Naive thymus-derived CD4-positive, alpha-beta T cell (primary cell): ENCODE measurements around the gene TTC7B. TPM values are rescaled to one million over a fixed set of nuclear protein-coding genes. Genes with fewer than 3 reads are reported as not detected.

Experiments
- ATAC-seq: fragments of 150-1000 bp; cut with Tn5 transposase; 2 replicates; pipeline ENCODE4 v1.10.0; 2021; ENCODE audit warnings: mild to moderate bottlenecking, moderate library complexity
- CTCF ChIA-PET: fragments of 350-600 bp; sonication (Branson Sonifier 250); formaldehyde crosslinking; loops from one replicate; lab custom pipeline; 2021; ENCODE audit warnings: antibody characterized with exemption; lab: Charles Lee
- POLR2A ChIA-PET: fragments of 350-600 bp; sonication (Branson Sonifier 250); formaldehyde crosslinking; loops from one replicate; lab custom pipeline; 2021; ENCODE audit warnings: antibody characterized with exemption, inconsistent platforms; lab: Charles Lee
- DNase-seq, 9 donors: peaks; one replicate each; pipeline versions ENCODE4 v3.0.0 to v3.0.0-alpha.2; 2020 to 2022; ENCODE audit warnings: mixed read lengths in 1 of 9
- H3K27ac ChIP-seq: one replicate; pipeline ENCODE4 v1.7.0; 2013; ENCODE audit warnings: mild to moderate bottlenecking, low read depth, low read length, moderate library complexity
- H3K27me3 ChIP-seq, 2 donors: one replicate each; pipeline ENCODE4 v1.7.0; 2013; ENCODE audit warnings: low read length in 2 of 2, mild to moderate bottlenecking in 2 of 2, moderate library complexity in 2 of 2; ENCODE audit not compliant: control insufficient read depth in 2 of 2, insufficient read depth in 2 of 2
- H3K36me3 ChIP-seq, 3 experiments: 1 replicate in 2 of 3; 2 replicates in 1 of 3; pipeline ENCODE4 v1.7.0; 2013; ENCODE audit warnings: low read length in 3 of 3, mild to moderate bottlenecking in 3 of 3, moderate library complexity in 1 of 3; ENCODE audit not compliant: insufficient read depth in 3 of 3, control insufficient read depth in 2 of 3
- H3K4me1 ChIP-seq, 2 donors: one replicate each; pipeline ENCODE4 v1.7.0; 2013; ENCODE audit warnings: low read length in 2 of 2, mild to moderate bottlenecking in 2 of 2, moderate library complexity in 1 of 2; ENCODE audit not compliant: control insufficient read depth in 2 of 2, insufficient read depth in 2 of 2
- H3K4me3 ChIP-seq: 2 replicates; pipeline ENCODE4 v1.7.0; 2013; ENCODE audit warnings: mild to moderate bottlenecking, low read length
- H3K9me3 ChIP-seq, 3 experiments: 1 replicate in 2 of 3; 2 replicates in 1 of 3; pipeline ENCODE4 v1.7.0; 2013; ENCODE audit warnings: low read length in 3 of 3; ENCODE audit not compliant: control insufficient read depth in 2 of 3
- H3K27ac Mint-ChIP-seq, 9 donors: one replicate each; pipeline ENCODE4 v1.8.0; 2020 to 2022; ENCODE audit warnings: mixed read lengths in 9 of 9, mild to moderate bottlenecking in 8 of 9, moderate library complexity in 5 of 9, inconsistent platforms in 2 of 9
- H3K27me3 Mint-ChIP-seq, 5 donors: one replicate each; pipeline ENCODE4 v1.8.0; 2021 to 2022; ENCODE audit warnings: mixed read lengths in 5 of 5, mild to moderate bottlenecking in 1 of 5
- H3K36me3 Mint-ChIP-seq, 5 donors: one replicate each; pipeline ENCODE4 v1.8.0; 2020 to 2022; ENCODE audit warnings: mixed read lengths in 5 of 5, mild to moderate bottlenecking in 3 of 5, inconsistent platforms in 1 of 5
- H3K4me1 Mint-ChIP-seq, 7 donors: one replicate each; pipeline ENCODE4 v1.8.0; 2020 to 2022; ENCODE audit warnings: mixed read lengths in 7 of 7, mild to moderate bottlenecking in 3 of 7, inconsistent platforms in 1 of 7
- H3K4me3 Mint-ChIP-seq, 10 donors: one replicate each; pipeline ENCODE4 v1.8.0; 2020 to 2022; ENCODE audit warnings: mild to moderate bottlenecking in 10 of 10, mixed read lengths in 10 of 10, moderate library complexity in 6 of 10, inconsistent platforms in 2 of 10
- H3K9me3 Mint-ChIP-seq, 11 donors: one replicate each; pipeline ENCODE4 v1.8.0; 2020 to 2022; ENCODE audit warnings: mixed read lengths in 11 of 11, mild to moderate bottlenecking in 4 of 11, inconsistent platforms in 1 of 11, moderate library complexity in 1 of 11
- intact Hi-C, 2 donors: fragments of 100-400 bp; cut with micrococcal nuclease; formaldehyde crosslinking; loops; one replicate each; pipeline ENCODE4 v1.15.1; 2023
- polyA plus RNA-seq, 2 donors: library from polyadenylated mRNA; unstranded; fragments of 300-500 nt; fragmentation: Illumina TruSeq; gene quantifications; one replicate each; pipeline ENCODE4 v1.2.3, GENCODE V29; 2021
- total RNA-seq, 6 experiments: library from RNA in 5 of 6; stranded (reverse) in 5 of 6; gene quantifications; 1 replicate in 5 of 6; 2 replicates in 1 of 6; pipeline ENCODE4 v1.2.3 and lab custom pipeline; 2021 to 2026

Gene TTC7B
- total and polyA plus RNA-seq, 7 experiments from 2014 or later, result 0.08 to 9.5 (median 3.4) TPM; not detected in 2

DNA sequence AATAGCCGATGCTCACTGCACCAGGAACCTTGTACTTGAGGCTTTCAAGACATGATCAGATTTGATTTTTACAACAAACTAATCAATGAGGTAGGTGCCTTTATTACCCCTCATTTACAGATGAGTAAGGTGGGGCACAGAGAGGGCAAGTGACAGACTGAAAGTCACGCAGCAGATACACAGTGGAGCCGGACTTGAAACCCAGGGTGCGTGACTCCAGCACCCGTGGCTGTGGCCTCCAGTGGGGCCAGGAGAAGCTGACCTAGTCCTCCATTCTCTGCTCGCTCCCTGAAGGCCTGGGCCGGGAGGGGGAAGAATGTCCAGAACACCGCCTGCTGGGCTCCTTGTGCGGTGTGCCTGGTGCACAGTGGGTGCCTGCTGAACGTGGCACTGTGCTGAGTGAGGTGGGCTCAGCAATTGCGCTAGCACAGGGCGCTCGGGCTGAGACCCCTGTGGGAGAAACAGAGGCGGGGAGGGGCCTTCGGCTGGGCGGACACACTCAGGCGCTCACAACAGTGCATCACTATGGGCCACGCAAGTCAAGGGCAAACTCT lies 294.2 kb downstream of the TTC7B start:
- Histone ChIP-seq H3K4me1 (no peaks in the 10 kb centered on the region), H3K4me3 (no peak overlapping the region), H3K9me3 (no peaks in the 10 kb centered on the region), H3K27me3 (no peaks in the 10 kb centered on the region), H3K36me3 (no peaks in the 10 kb centered on the region), H3K27ac (no peak overlapping the region)
- H3K27ac Mint-ChIP-seq, result no peak overlapping the region
- H3K4me3 Mint-ChIP-seq, result no peak overlapping the region
- intact Hi-C loops, result no loop called here
- DNase-seq (no peak), ATAC-seq (no peak)
- H3K36me3 Mint-ChIP-seq, result peaks cover 0 to 4% (median 0%) of the 10 kb centered on the region in 5 donors
- peaks cover 0 to 7% (median 0%) of the 10 kb centered on the region in 5 donors for H3K27me3 Mint-ChIP-seq
- no peaks in the 10 kb centered on the region for H3K4me1 Mint-ChIP-seq
- peaks cover 1 to 16% (median 6%) of the 10 kb centered on the region in 11 donors for H3K9me3 Mint-ChIP-seq
- CTCF ChIA-PET, result no interaction called here
- POLR2A ChIA-PET, result interaction anchor here (0.6 kb wide), 1 partner anchor 211 kb away, joined by 4 read pairs; no protein-coding TSS in a partner anchor

GRCh38 chr14:90521084-90521929 lies 294.9 kb downstream of the TTC7B start:
- Mint-ChIP-seq H3K9me3 (peaks cover 0 to 9% (median 0%) of the 10 kb centered on the region in 11 donors), H3K4me1 (no peaks in the 10 kb centered on the region), H3K27me3 (peaks cover 0 to 7% (median 0%) of the 10 kb centered on the region in 5 donors), H3K27ac (no peak overlapping the region), H3K4me3 (no peak overlapping the region), H3K36me3 (no peaks in the 10 kb centered on the region)
- H3K4me1 ChIP-seq, result no peaks in the 10 kb centered on the region
- H3K36me3 ChIP-seq, result no peaks in the 10 kb centered on the region
- no peaks in the 10 kb centered on the region for H3K9me3 ChIP-seq
- H3K27ac ChIP-seq, result no peak overlapping the region
- ATAC-seq, result no peak
- intact Hi-C loops, result no loop called here
- ChIA-PET CTCF (no interaction called here), POLR2A (interaction anchor here (0.6 kb wide), 1 partner anchor 211 kb away, joined by 4 read pairs; no protein-coding TSS in a partner anchor)
- no peak overlapping the region for H3K4me3 ChIP-seq
- DNase-seq, result no peak
- no peaks in the 10 kb centered on the region for H3K27me3 ChIP-seq

DNA sequence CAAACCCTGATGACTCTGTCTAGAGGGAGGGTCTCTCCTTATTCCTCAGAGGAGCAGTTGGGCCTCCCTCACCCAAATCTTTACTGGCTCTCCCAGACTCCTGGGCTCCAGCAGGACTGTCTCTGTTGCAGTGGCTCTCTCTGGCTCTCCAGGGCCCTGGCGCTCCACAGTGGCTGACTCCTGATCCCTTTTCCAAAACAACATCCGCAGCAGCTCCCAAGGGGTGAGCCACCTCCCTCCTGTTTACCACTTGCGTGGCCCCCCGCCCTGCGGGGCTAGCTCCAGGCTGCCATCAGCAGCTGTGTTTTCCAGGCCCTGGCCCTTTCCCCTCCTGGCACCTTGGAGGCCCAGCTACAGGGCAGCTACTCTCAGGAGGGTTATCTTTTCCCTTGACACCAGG lies 295.9 kb downstream of the TTC7B start:
- Histone ChIP-seq H3K4me1 (no peaks in the 10 kb centered on the region), H3K27me3 (no peaks in the 10 kb centered on the region), H3K27ac (no peak overlapping the region), H3K36me3 (no peaks in the 10 kb centered on the region), H3K4me3 (no peak overlapping the region), H3K9me3 (no peaks in the 10 kb centered on the region)
- Mint-ChIP-seq H3K27me3 (peaks cover 0 to 7% (median 0%) of the 10 kb centered on the region in 5 donors), H3K36me3 (no peaks in the 10 kb centered on the region), H3K4me1 (no peaks in the 10 kb centered on the region), H3K27ac (no peak overlapping the region), H3K4me3 (no peak overlapping the region), H3K9me3 (peaks cover 0 to 4% (median 0%) of the 10 kb centered on the region in 11 donors)
- intact Hi-C loops, result no loop called here
- POLR2A ChIA-PET, result no interaction called here
- CTCF ChIA-PET, result no interaction called here
- DNase-seq (no peak), ATAC-seq (no peak)

DNA sequence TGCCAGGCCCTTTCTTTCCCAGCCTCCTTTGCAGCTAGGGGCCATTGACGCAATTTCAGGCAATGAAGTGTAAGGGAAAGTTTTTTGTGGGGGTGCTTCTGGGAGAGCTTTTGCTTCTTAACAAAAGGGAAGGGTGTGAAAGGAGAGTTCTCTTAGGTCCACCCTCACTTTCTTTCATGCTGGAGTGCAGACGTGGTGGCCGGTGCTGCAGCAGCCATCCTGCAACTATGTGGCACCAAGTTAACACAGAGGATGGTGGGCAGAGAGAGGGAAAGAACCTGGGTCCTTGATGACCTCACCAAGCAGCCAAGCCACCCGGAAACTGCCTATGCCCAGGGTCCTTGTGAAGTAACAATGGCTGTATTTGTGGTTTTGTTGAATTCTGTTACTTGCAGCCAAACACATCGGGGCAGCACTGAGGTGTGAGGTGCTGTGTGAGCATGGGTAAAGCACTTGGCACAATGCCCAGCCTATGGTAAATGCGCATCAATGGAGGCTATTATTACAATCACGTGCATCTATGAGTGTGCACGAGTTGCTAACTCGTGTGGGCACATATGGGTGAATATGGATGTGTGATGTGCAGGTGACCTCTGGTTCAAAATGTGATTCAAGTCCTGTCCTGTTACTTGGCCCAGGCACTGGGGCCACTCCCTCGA lies 296.8 kb downstream of the TTC7B start:
- Mint-ChIP-seq H3K4me3 (no peak overlapping the region), H3K27ac (peak overlapping the region in 1 of 9 donors; percentile 36), H3K4me1 (no peaks in the 10 kb centered on the region), H3K27me3 (peaks cover 0 to 7% (median 0%) of the 10 kb centered on the region in 5 donors), H3K9me3 (no peaks in the 10 kb centered on the region), H3K36me3 (no peaks in the 10 kb centered on the region)
- no peak overlapping the region for H3K27ac ChIP-seq
- ChIA-PET POLR2A (no interaction called here), CTCF (interaction anchor here (0.6 kb wide), 1 partner anchor 42 kb away, joined by 3 read pairs; no protein-coding TSS in a partner anchor)
- no peak overlapping the region for H3K4me3 ChIP-seq
- H3K9me3 ChIP-seq, result no peaks in the 10 kb centered on the region
- H3K27me3 ChIP-seq, result no peaks in the 10 kb centered on the region
- intact Hi-C loops, result loop anchor here (1.0 to 5.0 kb wide), 6 partner anchors 120 to 219 kb away; no protein-coding TSS in a partner anchor
- ATAC-seq (no peak), DNase-seq (no peak)
- no peaks in the 10 kb centered on the region for H3K4me1 ChIP-seq
- no peaks in the 10 kb centered on the region for H3K36me3 ChIP-seq

GRCh38 chr14:90518941-90519256 lies 297.3 kb downstream of the TTC7B start:
- DNase-seq (peak in 8 of 9 donors; percentile 21 to 59 (median 50)), ATAC-seq (peak; percentile 65)
- H3K36me3 ChIP-seq, result no peaks in the 10 kb centered on the region
- no peak overlapping the region for H3K27ac ChIP-seq
- no peaks in the 10 kb centered on the region for H3K4me1 Mint-ChIP-seq
- ChIA-PET POLR2A (no interaction called here), CTCF (interaction anchor here (0.6 kb wide), 1 partner anchor 43 kb away, joined by 3 read pairs; no protein-coding TSS in a partner anchor)
- H3K4me1 ChIP-seq, result no peaks in the 10 kb centered on the region
- H3K9me3 ChIP-seq, result no peaks in the 10 kb centered on the region
- no peaks in the 10 kb centered on the region for H3K9me3 Mint-ChIP-seq
- H3K4me3 Mint-ChIP-seq, result no peak overlapping the region
- peaks cover 0 to 7% (median 0%) of the 10 kb centered on the region in 5 donors for H3K27me3 Mint-ChIP-seq
- H3K27ac Mint-ChIP-seq, result no peak overlapping the region
- intact Hi-C loops, result loop anchor here (1.0 to 5.0 kb wide), 6 partner anchors 120 to 218 kb away; no protein-coding TSS in a partner anchor
- H3K36me3 Mint-ChIP-seq, result no peaks in the 10 kb centered on the region
- no peak overlapping the region for H3K4me3 ChIP-seq
- H3K27me3 ChIP-seq, result no peaks in the 10 kb centered on the region

GRCh38 chr14:90518069-90518940 lies 297.9 kb downstream of the TTC7B start:
- no peak for DNase-seq
- no peaks in the 10 kb centered on the region for H3K36me3 ChIP-seq
- no peaks in the 10 kb centered on the region for H3K9me3 Mint-ChIP-seq
- peaks cover 0 to 7% (median 0%) of the 10 kb centered on the region in 5 donors for H3K27me3 Mint-ChIP-seq
- H3K4me3 Mint-ChIP-seq, result no peak overlapping the region
- no peaks in the 10 kb centered on the region for H3K4me1 ChIP-seq
- no peaks in the 10 kb centered on the region for H3K9me3 ChIP-seq
- intact Hi-C loops, result loop anchor here (2.0 to 5.0 kb wide), 3 partner anchors 120 to 218 kb away; no protein-coding TSS in a partner anchor
- no peak overlapping the region for H3K27ac ChIP-seq
- H3K4me1 Mint-ChIP-seq, result no peaks in the 10 kb centered on the region
- no peaks in the 10 kb centered on the region for H3K36me3 Mint-ChIP-seq
- no peak overlapping the region for H3K27ac Mint-ChIP-seq
- no peaks in the 10 kb centered on the region for H3K27me3 ChIP-seq
- ChIA-PET POLR2A (no interaction called here), CTCF (no interaction called here)
- H3K4me3 ChIP-seq, result no peak overlapping the region
- no peak for ATAC-seq
